HG03045 (cell line): ENCODE measurements around the gene FNDC3B.
A peak's percentile ranks its signal among the peaks of the same experiment; 100 is the strongest.
"Not testable (repeated sequence)": the region's sequence is repeated elsewhere in the genome, so short reads cannot be mapped to it uniquely, and the experiment has no call there.

Experiments
- ATAC-seq: cut with Tn5 transposase; IDR thresholded peaks from one replicate; pipeline ENCODE4 v1.9.1; 2021; ENCODE audit warnings: mild to moderate bottlenecking, moderate library complexity; ENCODE audit not compliant: unreplicated experiment

Gene FNDC3B

DNA sequence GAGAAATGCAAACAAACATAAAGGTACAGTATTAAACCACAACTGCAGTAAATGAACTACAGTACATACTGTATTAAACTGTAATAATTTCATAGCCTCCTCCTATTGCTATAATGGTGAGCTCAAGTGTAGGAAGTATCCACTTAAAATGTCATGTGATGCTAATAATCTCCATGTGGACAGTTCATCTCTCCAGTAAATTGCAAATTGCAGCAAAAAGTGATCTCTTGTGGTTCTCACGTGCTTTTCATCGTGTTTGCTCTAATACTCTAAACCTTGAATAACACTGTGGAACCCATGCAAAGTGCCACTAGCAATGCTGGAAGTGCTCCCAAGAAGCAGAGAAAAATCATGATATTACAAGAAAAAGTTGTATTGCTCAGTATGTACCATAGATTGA is 9.2 kb upstream of the FNDC3B start:
- no peak for ATAC-seq

DNA sequence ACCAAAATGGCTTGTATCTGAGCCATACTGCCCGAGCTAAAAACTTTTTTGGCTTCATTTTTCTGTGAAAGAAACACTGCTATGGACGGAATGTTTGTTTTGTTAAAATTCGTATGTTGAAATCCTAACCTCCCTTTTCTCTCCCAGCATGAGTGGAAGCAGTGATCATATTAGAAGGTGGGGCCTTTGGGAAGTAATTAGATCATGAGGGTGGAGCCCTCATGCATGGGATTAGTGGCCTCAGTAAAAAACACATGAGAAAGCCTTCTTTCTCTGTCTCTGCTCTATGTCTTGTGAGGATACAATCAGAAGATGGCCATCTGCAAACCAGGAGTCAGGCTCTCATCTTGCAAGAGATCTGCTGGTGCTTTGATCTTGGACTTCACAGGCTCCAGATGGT is 7.4 kb upstream of the FNDC3B start:
- ATAC-seq = no peak

- ATAC-seq = no peak
Observed at GRCh38 chr3:172033396-172033795, 6.0 kb upstream of the FNDC3B start.

- ATAC-seq = no peak
Observed at GRCh38 chr3:172034786-172035685, 4.3 kb upstream of the FNDC3B start.

DNA sequence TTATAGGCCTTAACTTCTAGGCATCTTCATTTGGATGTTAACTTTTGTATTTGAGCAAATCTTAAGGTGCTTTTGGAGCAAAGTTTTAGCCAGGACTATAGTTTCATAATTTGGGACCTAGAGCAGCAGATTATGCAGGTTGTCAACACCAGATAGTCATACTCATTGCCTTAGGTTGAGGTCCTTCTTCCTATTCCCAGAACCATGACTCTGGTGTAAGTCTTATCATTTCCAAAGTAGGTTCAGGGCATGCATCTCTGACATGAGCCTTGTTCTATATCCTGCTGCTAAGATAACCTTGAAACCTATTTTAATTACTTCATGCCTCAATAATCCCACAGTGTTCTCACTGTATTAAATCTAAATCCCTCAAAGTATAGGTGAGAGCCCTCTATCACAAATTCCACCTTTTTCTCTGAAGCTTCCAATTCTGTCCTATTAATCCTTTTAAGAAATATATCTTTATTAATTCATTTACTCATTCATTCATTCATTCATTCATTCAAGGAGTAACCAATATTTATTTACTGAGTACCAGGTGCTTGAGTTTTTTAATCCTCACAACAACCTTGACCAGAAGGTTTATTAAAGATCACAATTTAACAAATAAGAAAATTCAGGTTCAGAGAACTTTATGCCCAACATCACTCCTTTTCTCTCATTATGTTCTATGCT is 2.7 kb upstream of the FNDC3B start:
- no peak for ATAC-seq

- no peak for ATAC-seq
Observed at GRCh38 chr3:172038798-172039435, 461 bp upstream of the FNDC3B start.

- peak; percentile 38 for ATAC-seq
Observed at GRCh38 chr3:172040078-172040980, 951 bp downstream of the FNDC3B start.

GRCh38 chr3:172040981-172041963 is 1.9 kb downstream of the FNDC3B start:
- no peak for ATAC-seq

- no peak for ATAC-seq
Observed at GRCh38 chr3:172042136-172042662, 2.8 kb downstream of the FNDC3B start.

GRCh38 chr3:172042663-172043179 is 3.3 kb downstream of the FNDC3B start:
- not testable (repeated sequence) for ATAC-seq

- no peak for ATAC-seq
Observed at GRCh38 chr3:172043233-172043632, 3.9 kb downstream of the FNDC3B start.

GRCh38 chr3:172043766-172044165 is 4.4 kb downstream of the FNDC3B start:
- ATAC-seq = no peak

DNA sequence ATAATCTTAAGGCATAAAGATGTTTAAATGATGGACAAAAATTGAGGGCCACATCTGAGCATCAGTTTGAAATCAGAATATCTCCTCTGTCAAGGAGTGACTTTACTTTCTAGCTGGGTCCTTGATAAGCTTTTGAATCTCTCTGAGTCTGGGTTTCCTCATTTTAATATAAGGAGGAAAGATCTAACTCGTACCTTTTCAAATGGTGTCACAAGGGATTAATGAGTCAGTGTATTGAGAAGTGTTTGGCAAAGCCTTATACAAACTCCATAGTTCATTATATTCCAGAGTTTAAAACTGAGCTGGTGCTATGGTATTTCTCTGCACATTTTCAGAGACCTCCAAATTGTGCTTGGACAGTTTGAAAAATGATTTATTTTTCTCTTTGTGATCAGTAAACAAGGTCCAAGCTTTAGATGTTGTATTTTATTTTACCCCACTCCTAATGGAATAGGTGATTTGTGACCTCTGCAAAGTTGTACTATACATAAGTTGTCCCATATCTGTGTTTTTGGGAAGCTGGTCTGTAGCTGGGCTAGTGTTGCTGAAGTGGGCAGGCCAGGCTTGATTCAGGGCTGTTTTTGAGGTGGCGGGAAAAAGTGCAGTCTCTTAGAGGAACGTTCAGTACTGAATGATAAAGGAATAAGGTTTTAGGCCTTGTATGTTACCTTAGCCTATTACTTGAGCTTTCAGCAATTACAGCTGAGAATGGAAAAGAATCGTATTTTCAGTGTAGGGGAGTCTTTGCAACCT is 5.6 kb downstream of the FNDC3B start:
- no peak for ATAC-seq

DNA sequence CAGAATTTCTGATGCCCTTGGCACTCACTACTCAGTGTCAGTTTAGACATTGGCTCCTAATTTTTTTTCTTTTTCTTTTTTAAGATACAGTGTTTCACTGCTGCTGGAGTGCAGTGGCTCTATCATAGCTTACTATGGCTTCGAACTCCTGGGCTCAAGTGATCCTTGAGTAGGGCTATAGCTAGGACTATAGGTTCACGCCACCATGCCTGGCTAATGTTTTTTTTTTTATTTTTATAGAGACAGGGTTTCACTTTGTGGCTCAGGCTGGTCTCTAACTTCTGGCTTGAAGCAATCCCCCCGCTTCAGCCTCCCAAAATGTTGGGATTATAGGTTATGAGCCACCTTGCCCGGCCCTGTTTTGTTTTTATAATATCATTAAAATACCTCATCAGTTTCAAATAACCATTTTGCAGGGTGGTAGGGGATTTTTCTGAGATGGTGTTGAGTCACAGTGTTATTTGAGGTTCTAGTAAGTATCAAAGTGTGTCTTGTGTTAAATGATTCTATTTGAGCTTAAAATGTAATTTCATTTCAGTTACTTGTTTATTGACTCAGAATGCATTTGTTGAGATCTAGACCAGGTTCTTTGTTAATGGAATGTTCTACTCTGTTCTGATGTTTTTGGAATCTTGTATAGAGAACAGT is 7.0 kb downstream of the FNDC3B start:
- no peak for ATAC-seq

- ATAC-seq = no peak
Observed at GRCh38 chr3:172047567-172048115, 8.3 kb downstream of the FNDC3B start.

GRCh38 chr3:172048599-172048998 is 9.2 kb downstream of the FNDC3B start:
- no peak for ATAC-seq

- ATAC-seq = no peak
Observed at GRCh38 chr3:172051310-172051956, 12.1 kb downstream of the FNDC3B start.
